Measurements from ENCODE around the gene LGMN. TPM values are rescaled to one million over a fixed set of nuclear protein-coding genes. Genes with fewer than 3 reads are reported as not detected.
A peak's percentile ranks its signal among the peaks of the same experiment; 100 is the strongest.

LGMN gene
- total RNA-seq, 1 donor from 2014 or later: 90.3 TPM

GRCh38 chr14:92703516-92703915, 44.9 kb downstream of the LGMN start:
- no peak overlapping the region for H3K4me3 ChIP-seq (ENCODE audit: low read length in 3 of 3)
- H3K36me3 ChIP-seq (ENCODE audit: control insufficient read depth in 3 of 3, insufficient read depth in 3 of 3, low read length in 3 of 3): peaks cover 28 to 39% (median 39%) of the 10 kb centered on the region in 3 donors
- H3K27me3 ChIP-seq (ENCODE audit: control insufficient read depth in 3 of 3, insufficient read depth in 3 of 3, low read length in 3 of 3): no peaks in the 10 kb centered on the region
- H3K4me1 ChIP-seq (ENCODE audit: control insufficient read depth in 3 of 3, insufficient read depth in 3 of 3, low read length in 3 of 3): no peaks in the 10 kb centered on the region
- no peak overlapping the region for H3K27ac ChIP-seq (ENCODE audit: low read depth, low read length)
- H3K9me3 ChIP-seq (ENCODE audit: control insufficient read depth in 3 of 3, low read length in 3 of 3): no peaks in the 10 kb centered on the region
- no peak overlapping the region for H3K9ac ChIP-seq (ENCODE audit: low read depth in 1 of 3, low read length in 3 of 3)

- Histone ChIP-seq H3K36me3 (ENCODE audit: control insufficient read depth in 3 of 3, insufficient read depth in 3 of 3, low read length in 3 of 3) (peaks cover 28 to 39% (median 39%) of the 10 kb centered on the region in 3 donors), H3K27ac (ENCODE audit: low read depth, low read length) (no peak overlapping the region), H3K4me3 (ENCODE audit: low read length in 3 of 3) (no peak overlapping the region), H3K9ac (ENCODE audit: low read depth in 1 of 3, low read length in 3 of 3) (no peak overlapping the region), H3K27me3 (ENCODE audit: control insufficient read depth in 3 of 3, insufficient read depth in 3 of 3, low read length in 3 of 3) (no peaks in the 10 kb centered on the region), H3K4me1 (ENCODE audit: control insufficient read depth in 3 of 3, insufficient read depth in 3 of 3, low read length in 3 of 3) (no peaks in the 10 kb centered on the region), H3K9me3 (ENCODE audit: control insufficient read depth in 3 of 3, low read length in 3 of 3) (no peaks in the 10 kb centered on the region)
Observed at GRCh38 chr14:92702441-92702918, 45.9 kb downstream of the LGMN start.

- Histone ChIP-seq H3K4me1 (ENCODE audit: control insufficient read depth in 3 of 3, insufficient read depth in 3 of 3, low read length in 3 of 3) (no peaks in the 10 kb centered on the region), H3K9ac (ENCODE audit: low read depth in 1 of 3, low read length in 3 of 3) (no peak overlapping the region), H3K27me3 (ENCODE audit: control insufficient read depth in 3 of 3, insufficient read depth in 3 of 3, low read length in 3 of 3) (no peaks in the 10 kb centered on the region), H3K27ac (ENCODE audit: low read depth, low read length) (no peak overlapping the region), H3K9me3 (ENCODE audit: control insufficient read depth in 3 of 3, low read length in 3 of 3) (no peaks in the 10 kb centered on the region), H3K36me3 (ENCODE audit: control insufficient read depth in 3 of 3, insufficient read depth in 3 of 3, low read length in 3 of 3) (peaks cover 24 to 34% (median 33%) of the 10 kb centered on the region in 3 donors), H3K4me3 (ENCODE audit: low read length in 3 of 3) (no peak overlapping the region)
Observed at GRCh38 chr14:92701826-92702225, 46.6 kb downstream of the LGMN start.

GRCh38 chr14:92698393-92698792, 50.0 kb downstream of the LGMN start:
- Histone ChIP-seq H3K27me3 (ENCODE audit: control insufficient read depth in 3 of 3, insufficient read depth in 3 of 3, low read length in 3 of 3) (no peaks in the 10 kb centered on the region), H3K4me3 (ENCODE audit: low read length in 3 of 3) (no peak overlapping the region), H3K9me3 (ENCODE audit: control insufficient read depth in 3 of 3, low read length in 3 of 3) (no peaks in the 10 kb centered on the region), H3K36me3 (ENCODE audit: control insufficient read depth in 3 of 3, insufficient read depth in 3 of 3, low read length in 3 of 3) (peaks cover 5 to 6% (median 6%) of the 10 kb centered on the region in 3 donors), H3K27ac (ENCODE audit: low read depth, low read length) (no peak overlapping the region), H3K9ac (ENCODE audit: low read depth in 1 of 3, low read length in 3 of 3) (no peak overlapping the region), H3K4me1 (ENCODE audit: control insufficient read depth in 3 of 3, insufficient read depth in 3 of 3, low read length in 3 of 3) (peaks cover 0 to 4% (median 0%) of the 10 kb centered on the region in 3 donors)

GRCh38 chr14:92696366-92696765, 52.1 kb downstream of the LGMN start:
- no peak overlapping the region for H3K4me3 ChIP-seq (ENCODE audit: low read length in 3 of 3)
- H3K36me3 ChIP-seq (ENCODE audit: control insufficient read depth in 3 of 3, insufficient read depth in 3 of 3, low read length in 3 of 3): no peaks in the 10 kb centered on the region
- H3K27me3 ChIP-seq (ENCODE audit: control insufficient read depth in 3 of 3, insufficient read depth in 3 of 3, low read length in 3 of 3): no peaks in the 10 kb centered on the region
- H3K4me1 ChIP-seq (ENCODE audit: control insufficient read depth in 3 of 3, insufficient read depth in 3 of 3, low read length in 3 of 3): peaks cover 11 to 15% (median 13%) of the 10 kb centered on the region in 3 donors
- H3K27ac ChIP-seq (ENCODE audit: low read depth, low read length): no peak overlapping the region
- no peak overlapping the region for H3K9ac ChIP-seq (ENCODE audit: low read depth in 1 of 3, low read length in 3 of 3)
- no peaks in the 10 kb centered on the region for H3K9me3 ChIP-seq (ENCODE audit: control insufficient read depth in 3 of 3, low read length in 3 of 3)

GRCh38 chr14:92695562-92695961, 52.9 kb downstream of the LGMN start:
- peaks cover 11 to 15% (median 13%) of the 10 kb centered on the region in 3 donors for H3K4me1 ChIP-seq (ENCODE audit: control insufficient read depth in 3 of 3, insufficient read depth in 3 of 3, low read length in 3 of 3)
- H3K27ac ChIP-seq (ENCODE audit: low read depth, low read length): no peak overlapping the region
- no peaks in the 10 kb centered on the region for H3K27me3 ChIP-seq (ENCODE audit: control insufficient read depth in 3 of 3, insufficient read depth in 3 of 3, low read length in 3 of 3)
- no peaks in the 10 kb centered on the region for H3K36me3 ChIP-seq (ENCODE audit: control insufficient read depth in 3 of 3, insufficient read depth in 3 of 3, low read length in 3 of 3)
- no peak overlapping the region for H3K4me3 ChIP-seq (ENCODE audit: low read length in 3 of 3)
- no peak overlapping the region for H3K9ac ChIP-seq (ENCODE audit: low read depth in 1 of 3, low read length in 3 of 3)
- no peaks in the 10 kb centered on the region for H3K9me3 ChIP-seq (ENCODE audit: control insufficient read depth in 3 of 3, low read length in 3 of 3)

GRCh38 chr14:92694807-92695206, 53.6 kb downstream of the LGMN start:
- no peaks in the 10 kb centered on the region for H3K27me3 ChIP-seq (ENCODE audit: control insufficient read depth in 3 of 3, insufficient read depth in 3 of 3, low read length in 3 of 3)
- peaks cover 11 to 15% (median 13%) of the 10 kb centered on the region in 3 donors for H3K4me1 ChIP-seq (ENCODE audit: control insufficient read depth in 3 of 3, insufficient read depth in 3 of 3, low read length in 3 of 3)
- no peak overlapping the region for H3K27ac ChIP-seq (ENCODE audit: low read depth, low read length)
- no peak overlapping the region for H3K4me3 ChIP-seq (ENCODE audit: low read length in 3 of 3)
- H3K36me3 ChIP-seq (ENCODE audit: control insufficient read depth in 3 of 3, insufficient read depth in 3 of 3, low read length in 3 of 3): peaks cover 0 to 2% (median 0%) of the 10 kb centered on the region in 3 donors
- no peaks in the 10 kb centered on the region for H3K9me3 ChIP-seq (ENCODE audit: control insufficient read depth in 3 of 3, low read length in 3 of 3)
- H3K9ac ChIP-seq (ENCODE audit: low read depth in 1 of 3, low read length in 3 of 3): no peak overlapping the region

GRCh38 chr14:92693998-92694795, 54.2 kb downstream of the LGMN start:
- peaks cover 11 to 15% (median 13%) of the 10 kb centered on the region in 3 donors for H3K4me1 ChIP-seq (ENCODE audit: control insufficient read depth in 3 of 3, insufficient read depth in 3 of 3, low read length in 3 of 3)
- H3K9ac ChIP-seq (ENCODE audit: low read depth in 1 of 3, low read length in 3 of 3): no peak overlapping the region
- H3K27me3 ChIP-seq (ENCODE audit: control insufficient read depth in 3 of 3, insufficient read depth in 3 of 3, low read length in 3 of 3): no peaks in the 10 kb centered on the region
- H3K27ac ChIP-seq (ENCODE audit: low read depth, low read length): no peak overlapping the region
- peaks cover 0 to 2% (median 0%) of the 10 kb centered on the region in 3 donors for H3K36me3 ChIP-seq (ENCODE audit: control insufficient read depth in 3 of 3, insufficient read depth in 3 of 3, low read length in 3 of 3)
- no peak overlapping the region for H3K4me3 ChIP-seq (ENCODE audit: low read length in 3 of 3)
- H3K9me3 ChIP-seq (ENCODE audit: control insufficient read depth in 3 of 3, low read length in 3 of 3): no peaks in the 10 kb centered on the region

GRCh38 chr14:92692822-92693226, 55.6 kb downstream of the LGMN start:
- Histone ChIP-seq H3K36me3 (ENCODE audit: control insufficient read depth in 3 of 3, insufficient read depth in 3 of 3, low read length in 3 of 3) (peaks cover 0 to 2% (median 0%) of the 10 kb centered on the region in 3 donors), H3K27ac (ENCODE audit: low read depth, low read length) (peak overlapping the region; percentile 37), H3K9ac (ENCODE audit: low read depth in 1 of 3, low read length in 3 of 3) (no peak overlapping the region), H3K9me3 (ENCODE audit: control insufficient read depth in 3 of 3, low read length in 3 of 3) (no peaks in the 10 kb centered on the region), H3K27me3 (ENCODE audit: control insufficient read depth in 3 of 3, insufficient read depth in 3 of 3, low read length in 3 of 3) (no peaks in the 10 kb centered on the region), H3K4me1 (ENCODE audit: control insufficient read depth in 3 of 3, insufficient read depth in 3 of 3, low read length in 3 of 3) (peaks cover 11 to 15% (median 13%) of the 10 kb centered on the region in 3 donors), H3K4me3 (ENCODE audit: low read length in 3 of 3) (no peak overlapping the region)
